Subcutaneous adipose tissue (tissue), 4 donors: Measurements from ENCODE around the gene LTBP4. TPM values are rescaled to one million over a fixed set of nuclear protein-coding genes. Genes with fewer than 3 reads are reported as not detected.

ENCODE experiments used
- total RNA-seq, 4 donors: library from RNA; depleted of rRNA; stranded (reverse); fragments of >200 nt; gene quantifications; one replicate each; pipeline ENCODE4 v1.1.0, GENCODE V29; 2016
- TF ChIP-seq, protein P1 (sequence below): fragments of 450-650 bp; IDR thresholded peaks from one replicate; pipeline ENCODE4 v1.5.1; 2016; ENCODE audit warnings: low read depth, mild to moderate bottlenecking, control low read depth, antibody characterized with exemption, moderate library complexity

The LTBP4 gene
- total RNA-seq, 4 donors from 2014 or later, result 39.0 to 170 (median 78.7) TPM

GRCh38 chr19:40611900-40612698, 10.9 kb downstream of the LTBP4 start:
- TF ChIP-seq, protein P1, sequence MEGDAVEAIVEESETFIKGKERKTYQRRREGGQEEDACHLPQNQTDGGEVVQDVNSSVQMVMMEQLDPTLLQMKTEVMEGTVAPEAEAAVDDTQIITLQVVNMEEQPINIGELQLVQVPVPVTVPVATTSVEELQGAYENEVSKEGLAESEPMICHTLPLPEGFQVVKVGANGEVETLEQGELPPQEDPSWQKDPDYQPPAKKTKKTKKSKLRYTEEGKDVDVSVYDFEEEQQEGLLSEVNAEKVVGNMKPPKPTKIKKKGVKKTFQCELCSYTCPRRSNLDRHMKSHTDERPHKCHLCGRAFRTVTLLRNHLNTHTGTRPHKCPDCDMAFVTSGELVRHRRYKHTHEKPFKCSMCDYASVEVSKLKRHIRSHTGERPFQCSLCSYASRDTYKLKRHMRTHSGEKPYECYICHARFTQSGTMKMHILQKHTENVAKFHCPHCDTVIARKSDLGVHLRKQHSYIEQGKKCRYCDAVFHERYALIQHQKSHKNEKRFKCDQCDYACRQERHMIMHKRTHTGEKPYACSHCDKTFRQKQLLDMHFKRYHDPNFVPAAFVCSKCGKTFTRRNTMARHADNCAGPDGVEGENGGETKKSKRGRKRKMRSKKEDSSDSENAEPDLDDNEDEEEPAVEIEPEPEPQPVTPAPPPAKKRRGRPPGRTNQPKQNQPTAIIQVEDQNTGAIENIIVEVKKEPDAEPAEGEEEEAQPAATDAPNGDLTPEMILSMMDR, result no peak

- TF ChIP-seq, protein P1, result no peak
Measured at GRCh38 chr19:40612831-40613689, 11.9 kb downstream of the LTBP4 start.

DNA sequence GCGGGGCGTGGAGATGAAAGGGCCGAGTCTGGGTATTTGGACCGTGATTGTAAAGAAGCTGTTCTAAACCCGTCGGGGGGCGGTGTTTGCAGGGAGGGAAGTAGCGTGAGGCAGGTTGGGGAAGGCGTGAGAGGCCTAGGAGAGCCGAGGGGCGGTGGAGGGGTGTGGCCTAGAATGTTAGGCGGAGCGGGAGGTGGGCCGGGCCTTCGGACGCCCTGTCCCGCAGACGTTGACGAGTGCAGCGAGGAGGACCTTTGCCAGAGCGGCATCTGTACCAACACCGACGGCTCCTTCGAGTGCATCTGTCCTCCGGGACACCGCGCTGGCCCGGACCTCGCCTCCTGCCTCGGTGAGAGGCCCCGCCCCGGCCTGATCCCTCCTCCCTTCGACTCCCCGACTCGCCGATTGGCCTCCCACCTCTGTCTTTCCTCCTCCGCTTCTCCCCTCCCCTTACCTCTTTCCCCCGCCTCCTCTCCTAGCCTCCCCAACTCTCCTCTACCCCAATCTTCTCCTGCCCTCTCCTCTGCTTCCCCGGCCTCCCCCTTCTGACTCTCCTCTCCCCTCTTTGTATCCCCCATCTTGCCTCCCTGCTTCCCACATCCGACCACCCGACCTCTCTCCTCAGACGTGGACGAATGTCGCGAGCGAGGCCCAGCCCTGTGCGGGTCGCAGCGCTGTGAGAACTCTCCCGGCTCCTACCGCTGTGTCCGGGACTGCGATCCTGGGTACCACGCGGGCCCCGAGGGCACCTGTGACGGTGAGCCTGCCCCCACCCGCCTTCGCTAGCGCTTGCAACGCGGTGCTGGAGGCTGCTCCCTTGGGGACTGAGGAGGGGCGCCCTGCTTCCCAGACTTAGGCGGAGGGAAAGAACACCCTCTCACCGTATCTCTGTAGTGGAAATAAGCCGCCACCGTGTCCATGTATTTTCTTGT, 12.8 kb downstream of the LTBP4 start:
- TF ChIP-seq, protein P1, result no peak

DNA sequence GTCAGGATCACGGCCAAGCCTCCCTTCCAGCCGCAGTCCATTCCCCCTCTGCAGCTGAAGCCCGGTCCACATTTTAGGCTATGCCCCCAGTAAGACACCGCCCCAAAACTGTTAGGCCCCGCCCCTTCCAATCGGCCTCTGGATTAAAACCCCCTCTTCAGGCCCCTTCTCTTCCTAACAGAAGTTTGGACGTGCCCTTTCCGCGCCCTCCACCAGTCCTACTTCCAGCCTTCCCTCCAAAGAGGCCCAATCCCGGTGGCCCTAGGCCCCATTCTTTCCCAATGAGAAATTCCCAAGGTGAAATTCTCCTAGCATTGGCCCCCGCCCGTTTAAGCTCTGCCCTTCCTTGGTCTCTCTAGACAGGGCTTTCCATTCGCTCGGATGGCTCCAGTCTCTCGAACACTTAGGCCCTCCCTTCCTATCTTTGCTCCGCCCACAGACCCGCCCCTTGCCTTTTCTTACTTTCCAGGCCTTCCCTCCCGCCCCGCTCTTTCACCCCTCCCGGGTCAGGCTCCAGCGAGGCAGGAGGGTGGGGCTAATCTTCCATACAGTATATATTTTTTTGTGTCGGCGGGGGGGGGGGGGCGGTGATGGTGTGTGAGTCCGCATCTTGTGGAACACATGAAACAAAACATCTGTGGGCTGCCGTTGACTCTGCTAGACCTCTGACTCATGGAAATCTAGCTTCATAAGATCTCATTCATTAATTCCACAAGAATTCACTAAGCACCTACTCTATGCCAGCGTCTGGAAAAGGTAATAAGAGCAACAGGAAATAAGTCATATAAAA, 13.6 kb downstream of the LTBP4 start:
- TF ChIP-seq, protein P1, result no peak

GRCh38 chr19:40616178-40616577, 15.0 kb downstream of the LTBP4 start:
- TF ChIP-seq, protein P1, result no peak

DNA sequence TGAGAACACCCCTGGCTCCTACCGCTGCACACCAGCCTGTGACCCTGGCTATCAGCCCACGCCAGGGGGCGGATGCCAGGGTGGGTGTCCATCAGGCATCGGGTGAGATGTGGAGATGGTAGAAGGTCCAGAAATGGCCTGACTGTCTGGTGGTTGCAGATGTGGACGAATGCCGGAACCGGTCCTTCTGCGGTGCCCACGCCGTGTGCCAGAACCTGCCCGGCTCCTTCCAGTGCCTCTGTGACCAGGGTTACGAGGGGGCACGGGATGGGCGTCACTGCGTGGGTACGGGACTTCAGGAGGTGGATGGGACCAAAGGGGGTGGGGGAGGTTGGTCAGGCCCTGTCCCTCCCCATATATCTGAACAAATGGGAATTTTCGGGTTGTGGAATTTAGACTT, 15.8 kb downstream of the LTBP4 start:
- TF ChIP-seq, protein P1, result no peak
